ENCODE measurements around the gene DOCK2. TPM values are rescaled to one million over a fixed set of nuclear protein-coding genes. Genes with fewer than 3 reads are reported as not detected.

The DOCK2 gene
- total and polyA plus RNA-seq, 2 donors (not counting 1 experiment from before 2014, with no cell fraction given): 1.1 to 8.9 TPM

- no peak overlapping the region for H3K4me2 ChIP-seq (ENCODE audit: extremely low read depth, insufficient read depth, low read length)
- DNase-seq (ENCODE audit: low read depth in 2 of 2): no peak
- no peaks in the 10 kb centered on the region for H3K27me3 ChIP-seq (ENCODE audit: control insufficient read depth, insufficient read depth, low read length)
- H3K4me3 ChIP-seq (replicated peaks in 1 of 4; ENCODE audit: control extremely low read depth in 1 of 4, insufficient read depth in 1 of 4, low read depth in 3 of 4, low read length in 4 of 4): no peak overlapping the region
- H4K20me1 ChIP-seq (ENCODE audit: control insufficient read depth, extremely low read depth, insufficient read depth, low read length): no peaks in the 10 kb centered on the region
- H3K79me2 ChIP-seq (ENCODE audit: control insufficient read depth, insufficient read depth, low read length): no peaks in the 10 kb centered on the region
- TF ChIP-seq, protein P1, sequence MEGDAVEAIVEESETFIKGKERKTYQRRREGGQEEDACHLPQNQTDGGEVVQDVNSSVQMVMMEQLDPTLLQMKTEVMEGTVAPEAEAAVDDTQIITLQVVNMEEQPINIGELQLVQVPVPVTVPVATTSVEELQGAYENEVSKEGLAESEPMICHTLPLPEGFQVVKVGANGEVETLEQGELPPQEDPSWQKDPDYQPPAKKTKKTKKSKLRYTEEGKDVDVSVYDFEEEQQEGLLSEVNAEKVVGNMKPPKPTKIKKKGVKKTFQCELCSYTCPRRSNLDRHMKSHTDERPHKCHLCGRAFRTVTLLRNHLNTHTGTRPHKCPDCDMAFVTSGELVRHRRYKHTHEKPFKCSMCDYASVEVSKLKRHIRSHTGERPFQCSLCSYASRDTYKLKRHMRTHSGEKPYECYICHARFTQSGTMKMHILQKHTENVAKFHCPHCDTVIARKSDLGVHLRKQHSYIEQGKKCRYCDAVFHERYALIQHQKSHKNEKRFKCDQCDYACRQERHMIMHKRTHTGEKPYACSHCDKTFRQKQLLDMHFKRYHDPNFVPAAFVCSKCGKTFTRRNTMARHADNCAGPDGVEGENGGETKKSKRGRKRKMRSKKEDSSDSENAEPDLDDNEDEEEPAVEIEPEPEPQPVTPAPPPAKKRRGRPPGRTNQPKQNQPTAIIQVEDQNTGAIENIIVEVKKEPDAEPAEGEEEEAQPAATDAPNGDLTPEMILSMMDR (conservative IDR thresholded peaks at IDR 0.05 in 1 of 2, IDR thresholded peaks at IDR 0.05 in 1 of 2; ENCODE audit: low read depth in 1 of 2, low read length in 2 of 2): no peak
- TF ChIP-seq EZH2 (IDR thresholded peaks at IDR 0.05; ENCODE audit: low read length, missing control alignments): no peak
- no peaks in the 10 kb centered on the region for H3K36me3 ChIP-seq (ENCODE audit: control insufficient read depth, insufficient read depth, low read length)
- no peak overlapping the region for H3K27ac ChIP-seq (ENCODE audit: insufficient read depth, low read length)
- no peak overlapping the region for H2AFZ ChIP-seq (ENCODE audit: low read length)
- H3K9ac ChIP-seq (ENCODE audit: insufficient read depth, low read length): no peak overlapping the region
- H3K9me3 ChIP-seq (ENCODE audit: control insufficient read depth, insufficient read depth, low read depth, low read length): no peaks in the 10 kb centered on the region
- H3K4me1 ChIP-seq (ENCODE audit: control insufficient read depth, extremely low read depth, insufficient read depth, low read length): peaks cover 7% of the 10 kb centered on the region
These were observed 10.5 kb downstream of the DOCK2 start for GRCh38 chr5:169647566-169647965.

DNA sequence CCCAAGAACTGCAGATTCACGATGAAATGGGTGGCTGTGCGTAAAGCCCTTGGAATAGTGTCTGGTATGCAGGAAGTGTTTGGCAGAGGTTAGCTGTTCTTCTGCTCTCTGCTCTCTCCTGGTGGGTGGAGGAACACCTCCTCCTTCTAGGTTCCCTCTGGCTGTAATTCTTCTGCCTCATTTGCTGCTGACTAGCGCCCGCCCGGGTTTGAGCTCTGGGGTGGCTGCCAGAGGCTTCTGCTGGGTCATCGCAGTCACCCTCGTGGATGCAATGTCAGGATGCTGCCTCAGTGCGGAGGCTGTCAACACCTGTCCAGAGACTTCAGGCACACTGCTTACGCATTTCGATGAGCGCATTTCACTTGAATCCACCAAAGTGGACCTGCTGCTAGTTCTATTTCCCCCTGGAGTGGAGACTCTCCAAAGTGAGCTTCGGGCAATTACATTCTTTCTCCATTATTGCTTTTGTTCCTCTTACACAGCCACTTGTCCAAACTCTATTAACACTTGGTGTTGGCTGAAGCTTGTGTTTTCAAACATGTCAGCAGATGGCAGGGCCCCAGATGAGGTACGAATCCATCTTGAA lies 11.7 kb downstream of the DOCK2 start:
- Histone ChIP-seq H3K4me3 (replicated peaks in 1 of 4; ENCODE audit: control extremely low read depth in 1 of 4, insufficient read depth in 1 of 4, low read depth in 3 of 4, low read length in 4 of 4) (no peak overlapping the region), H4K20me1 (ENCODE audit: control insufficient read depth, extremely low read depth, insufficient read depth, low read length) (no peaks in the 10 kb centered on the region), H3K4me2 (ENCODE audit: extremely low read depth, insufficient read depth, low read length) (no peak overlapping the region), H3K9ac (ENCODE audit: insufficient read depth, low read length) (no peak overlapping the region), H3K27me3 (ENCODE audit: control insufficient read depth, insufficient read depth, low read length) (no peaks in the 10 kb centered on the region), H2AFZ (ENCODE audit: low read length) (no peak overlapping the region), H3K4me1 (ENCODE audit: control insufficient read depth, extremely low read depth, insufficient read depth, low read length) (peaks cover 7% of the 10 kb centered on the region), H3K9me3 (ENCODE audit: control insufficient read depth, insufficient read depth, low read depth, low read length) (no peaks in the 10 kb centered on the region), H3K27ac (ENCODE audit: insufficient read depth, low read length) (no peak overlapping the region), H3K79me2 (ENCODE audit: control insufficient read depth, insufficient read depth, low read length) (no peaks in the 10 kb centered on the region), H3K36me3 (ENCODE audit: control insufficient read depth, insufficient read depth, low read length) (no peaks in the 10 kb centered on the region)
- DNase-seq (ENCODE audit: low read depth in 2 of 2): peak in 1 of 2 donors; percentile 94
- TF ChIP-seq, protein P1 (conservative IDR thresholded peaks at IDR 0.05 in 1 of 2, IDR thresholded peaks at IDR 0.05 in 1 of 2; ENCODE audit: low read depth in 1 of 2, low read length in 2 of 2): no peak
- TF ChIP-seq EZH2 (IDR thresholded peaks at IDR 0.05; ENCODE audit: low read length, missing control alignments): no peak

DNA sequence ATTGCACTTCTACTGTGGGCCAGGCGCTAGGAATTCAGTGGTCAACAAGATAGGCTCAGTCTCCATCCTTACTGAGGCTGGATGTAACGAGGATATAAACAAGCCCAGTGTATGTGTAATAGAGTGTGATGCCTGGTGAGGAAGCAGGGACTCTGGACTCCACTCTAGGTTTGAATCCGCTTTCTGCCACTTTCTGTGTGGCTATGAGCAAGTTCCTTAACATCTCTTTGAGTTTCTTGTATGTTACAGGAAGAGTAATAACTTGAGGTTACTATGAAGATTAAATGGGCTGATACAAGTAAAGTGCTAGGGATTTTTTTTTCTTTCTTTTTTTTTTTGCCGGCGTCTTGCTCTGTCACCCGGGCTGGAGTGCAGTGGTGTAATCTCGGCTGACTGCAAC lies 12.4 kb downstream of the DOCK2 start:
- DNase-seq (ENCODE audit: low read depth in 2 of 2): peak in 1 of 2 donors; percentile 52
- no peak for TF ChIP-seq EZH2 (IDR thresholded peaks at IDR 0.05; ENCODE audit: low read length, missing control alignments)
- TF ChIP-seq, protein P1 (conservative IDR thresholded peaks at IDR 0.05 in 1 of 2, IDR thresholded peaks at IDR 0.05 in 1 of 2; ENCODE audit: low read depth in 1 of 2, low read length in 2 of 2): no peak

More for the DNA sequence above, 12.4 kb downstream of the DOCK2 start:
- no peaks in the 10 kb centered on the region for H4K20me1 ChIP-seq (ENCODE audit: control insufficient read depth, extremely low read depth, insufficient read depth, low read length)
- no peaks in the 10 kb centered on the region for H3K9me3 ChIP-seq (ENCODE audit: control insufficient read depth, insufficient read depth, low read depth, low read length)
- no peak overlapping the region for H3K4me3 ChIP-seq (replicated peaks in 1 of 4; ENCODE audit: control extremely low read depth in 1 of 4, insufficient read depth in 1 of 4, low read depth in 3 of 4, low read length in 4 of 4)
- no peak overlapping the region for H3K4me2 ChIP-seq (ENCODE audit: extremely low read depth, insufficient read depth, low read length)
- no peaks in the 10 kb centered on the region for H3K79me2 ChIP-seq (ENCODE audit: control insufficient read depth, insufficient read depth, low read length)
- no peak overlapping the region for H2AFZ ChIP-seq (ENCODE audit: low read length)
- no peaks in the 10 kb centered on the region for H3K36me3 ChIP-seq (ENCODE audit: control insufficient read depth, insufficient read depth, low read length)
- peaks cover 7% of the 10 kb centered on the region for H3K4me1 ChIP-seq (ENCODE audit: control insufficient read depth, extremely low read depth, insufficient read depth, low read length)
- no peak overlapping the region for H3K27ac ChIP-seq (ENCODE audit: insufficient read depth, low read length)
- H3K27me3 ChIP-seq (ENCODE audit: control insufficient read depth, insufficient read depth, low read length): no peaks in the 10 kb centered on the region
- no peak overlapping the region for H3K9ac ChIP-seq (ENCODE audit: insufficient read depth, low read length)

Data from fibroblast of lung (primary cell).